NCI-H1105 treated with DMSO at 0.1 percent for 48 hours (cell line): ENCODE results near the gene TBCA.

Experiments
- DNase-seq: peaks from one replicate; lab custom pipeline; 2025; lab: John Stamatoyannopoulos, UW

The TBCA gene

GRCh38 chr5:77642738-77643653 lies 133.1 kb downstream of the TBCA start:
- peak; percentile 4 for DNase-seq

- no peak for DNase-seq
Measured at GRCh38 chr5:77641963-77642737, 134.0 kb downstream of the TBCA start.

DNA sequence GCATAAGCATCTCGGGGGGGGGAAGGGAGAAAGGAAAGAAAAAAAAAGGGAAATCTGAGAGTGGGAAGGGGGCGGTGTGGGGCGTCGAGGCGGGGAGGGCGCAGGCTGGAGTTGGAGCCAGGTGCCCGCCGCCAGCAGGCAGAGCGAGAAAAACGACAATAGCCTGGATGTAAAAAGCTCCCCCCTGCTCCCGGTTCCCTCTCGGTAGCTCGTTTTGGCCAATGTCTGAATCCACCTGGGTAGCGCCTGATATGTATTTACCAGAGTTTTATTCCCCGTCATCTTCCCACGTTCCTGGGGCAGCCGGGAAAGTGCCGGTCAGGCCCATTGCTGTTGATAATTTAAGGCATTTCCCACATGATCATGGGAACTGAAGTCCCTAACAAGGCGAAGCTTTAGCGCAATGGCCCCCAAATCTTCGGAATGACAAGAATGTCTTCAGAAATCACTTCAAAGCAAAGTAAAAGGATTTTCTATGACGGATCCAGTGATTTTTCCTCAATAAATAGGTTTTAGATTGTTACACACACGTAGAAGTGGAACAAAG lies 134.7 kb downstream of the TBCA start:
- no peak for DNase-seq
